Naive thymus-derived CD4-positive, alpha-beta T cell (primary cell): ENCODE measurements around the gene RPRD1B. TPM values are rescaled to one million over a fixed set of nuclear protein-coding genes. Genes with fewer than 3 reads are reported as not detected.

Source experiments
- ATAC-seq: fragments of 150-1000 bp; cut with Tn5 transposase; 2 replicates; pipeline ENCODE4 v1.10.0; 2021; ENCODE audit warnings: mild to moderate bottlenecking, moderate library complexity
- CTCF ChIA-PET: fragments of 350-600 bp; sonication (Branson Sonifier 250); formaldehyde crosslinking; loops from one replicate; lab custom pipeline; 2021; ENCODE audit warnings: antibody characterized with exemption; lab: Charles Lee
- POLR2A ChIA-PET: fragments of 350-600 bp; sonication (Branson Sonifier 250); formaldehyde crosslinking; loops from one replicate; lab custom pipeline; 2021; ENCODE audit warnings: antibody characterized with exemption, inconsistent platforms; lab: Charles Lee
- DNase-seq, 9 donors: peaks; one replicate each; pipeline versions ENCODE4 v3.0.0 to v3.0.0-alpha.2; 2020 to 2022; ENCODE audit warnings: mixed read lengths in 1 of 9
- H3K27ac ChIP-seq: one replicate; pipeline ENCODE4 v1.7.0; 2013; ENCODE audit warnings: mild to moderate bottlenecking, low read depth, low read length, moderate library complexity
- H3K27me3 ChIP-seq, 2 donors: one replicate each; pipeline ENCODE4 v1.7.0; 2013; ENCODE audit warnings: low read length in 2 of 2, mild to moderate bottlenecking in 2 of 2, moderate library complexity in 2 of 2; ENCODE audit not compliant: control insufficient read depth in 2 of 2, insufficient read depth in 2 of 2
- H3K36me3 ChIP-seq, 3 experiments: 1 replicate in 2 of 3; 2 replicates in 1 of 3; pipeline ENCODE4 v1.7.0; 2013; ENCODE audit warnings: low read length in 3 of 3, mild to moderate bottlenecking in 3 of 3, moderate library complexity in 1 of 3; ENCODE audit not compliant: insufficient read depth in 3 of 3, control insufficient read depth in 2 of 3
- H3K4me1 ChIP-seq, 2 donors: one replicate each; pipeline ENCODE4 v1.7.0; 2013; ENCODE audit warnings: low read length in 2 of 2, mild to moderate bottlenecking in 2 of 2, moderate library complexity in 1 of 2; ENCODE audit not compliant: control insufficient read depth in 2 of 2, insufficient read depth in 2 of 2
- H3K4me3 ChIP-seq: 2 replicates; pipeline ENCODE4 v1.7.0; 2013; ENCODE audit warnings: mild to moderate bottlenecking, low read length
- H3K9me3 ChIP-seq, 3 experiments: 1 replicate in 2 of 3; 2 replicates in 1 of 3; pipeline ENCODE4 v1.7.0; 2013; ENCODE audit warnings: low read length in 3 of 3; ENCODE audit not compliant: control insufficient read depth in 2 of 3
- H3K27ac Mint-ChIP-seq, 9 donors: one replicate each; pipeline ENCODE4 v1.8.0; 2020 to 2022; ENCODE audit warnings: mixed read lengths in 9 of 9, mild to moderate bottlenecking in 8 of 9, moderate library complexity in 5 of 9, inconsistent platforms in 2 of 9
- H3K27me3 Mint-ChIP-seq, 5 donors: one replicate each; pipeline ENCODE4 v1.8.0; 2021 to 2022; ENCODE audit warnings: mixed read lengths in 5 of 5, mild to moderate bottlenecking in 1 of 5
- H3K36me3 Mint-ChIP-seq, 5 donors: one replicate each; pipeline ENCODE4 v1.8.0; 2020 to 2022; ENCODE audit warnings: mixed read lengths in 5 of 5, mild to moderate bottlenecking in 3 of 5, inconsistent platforms in 1 of 5
- H3K4me1 Mint-ChIP-seq, 7 donors: one replicate each; pipeline ENCODE4 v1.8.0; 2020 to 2022; ENCODE audit warnings: mixed read lengths in 7 of 7, mild to moderate bottlenecking in 3 of 7, inconsistent platforms in 1 of 7
- H3K4me3 Mint-ChIP-seq, 10 donors: one replicate each; pipeline ENCODE4 v1.8.0; 2020 to 2022; ENCODE audit warnings: mild to moderate bottlenecking in 10 of 10, mixed read lengths in 10 of 10, moderate library complexity in 6 of 10, inconsistent platforms in 2 of 10
- H3K9me3 Mint-ChIP-seq, 11 donors: one replicate each; pipeline ENCODE4 v1.8.0; 2020 to 2022; ENCODE audit warnings: mixed read lengths in 11 of 11, mild to moderate bottlenecking in 4 of 11, inconsistent platforms in 1 of 11, moderate library complexity in 1 of 11
- intact Hi-C, 2 donors: fragments of 100-400 bp; cut with micrococcal nuclease; formaldehyde crosslinking; loops; one replicate each; pipeline ENCODE4 v1.15.1; 2023
- polyA plus RNA-seq, 2 donors: library from polyadenylated mRNA; unstranded; fragments of 300-500 nt; fragmentation: Illumina TruSeq; gene quantifications; one replicate each; pipeline ENCODE4 v1.2.3, GENCODE V29; 2021
- total RNA-seq, 6 experiments: library from RNA in 5 of 6; stranded (reverse) in 5 of 6; gene quantifications; 1 replicate in 5 of 6; 2 replicates in 1 of 6; pipeline ENCODE4 v1.2.3 and lab custom pipeline; 2021 to 2026

The RPRD1B gene
- total and polyA plus RNA-seq, 7 experiments from 2014 or later, result 3.4 to 49.1 (median 45.3) TPM

DNA sequence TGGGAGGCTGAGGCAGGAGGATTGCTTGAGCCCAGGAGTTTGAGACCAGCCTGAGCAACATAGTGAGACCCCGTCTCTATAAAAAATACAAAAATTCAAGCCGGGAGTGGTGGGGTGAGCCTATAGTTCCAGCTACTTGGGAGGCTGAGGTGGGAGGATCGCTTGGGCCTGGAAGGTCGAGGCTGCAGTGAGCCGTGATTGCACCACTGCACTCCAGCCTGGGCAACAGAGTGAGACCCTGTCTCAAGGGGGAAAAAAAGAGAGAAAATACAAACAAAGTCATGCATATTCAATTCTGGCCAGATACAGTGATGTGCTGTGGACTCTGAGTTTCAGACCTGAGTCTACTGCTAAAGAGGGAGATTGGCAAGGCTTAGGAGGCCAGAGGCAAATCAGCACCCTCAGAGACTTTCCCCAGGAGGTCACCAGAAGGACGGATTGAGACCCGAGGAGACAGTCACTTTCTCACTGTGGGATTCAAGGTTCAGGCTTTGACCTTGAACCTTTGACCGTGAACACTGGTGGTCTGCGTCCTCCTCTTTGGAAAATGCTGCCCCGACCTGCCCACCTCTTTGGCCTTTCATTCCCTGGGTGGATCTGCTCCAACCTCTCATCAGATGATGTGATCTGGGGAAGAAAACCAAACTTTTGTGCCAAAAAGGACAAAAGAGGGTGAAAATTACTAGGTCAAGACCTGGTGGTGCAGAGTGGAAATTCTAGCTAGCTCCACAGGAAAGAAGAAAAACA is 100.3 kb downstream of the RPRD1B start:
- peaks cover 0 to 5% (median 0%) of the 10 kb centered on the region in 5 donors for H3K27me3 Mint-ChIP-seq

DNA sequence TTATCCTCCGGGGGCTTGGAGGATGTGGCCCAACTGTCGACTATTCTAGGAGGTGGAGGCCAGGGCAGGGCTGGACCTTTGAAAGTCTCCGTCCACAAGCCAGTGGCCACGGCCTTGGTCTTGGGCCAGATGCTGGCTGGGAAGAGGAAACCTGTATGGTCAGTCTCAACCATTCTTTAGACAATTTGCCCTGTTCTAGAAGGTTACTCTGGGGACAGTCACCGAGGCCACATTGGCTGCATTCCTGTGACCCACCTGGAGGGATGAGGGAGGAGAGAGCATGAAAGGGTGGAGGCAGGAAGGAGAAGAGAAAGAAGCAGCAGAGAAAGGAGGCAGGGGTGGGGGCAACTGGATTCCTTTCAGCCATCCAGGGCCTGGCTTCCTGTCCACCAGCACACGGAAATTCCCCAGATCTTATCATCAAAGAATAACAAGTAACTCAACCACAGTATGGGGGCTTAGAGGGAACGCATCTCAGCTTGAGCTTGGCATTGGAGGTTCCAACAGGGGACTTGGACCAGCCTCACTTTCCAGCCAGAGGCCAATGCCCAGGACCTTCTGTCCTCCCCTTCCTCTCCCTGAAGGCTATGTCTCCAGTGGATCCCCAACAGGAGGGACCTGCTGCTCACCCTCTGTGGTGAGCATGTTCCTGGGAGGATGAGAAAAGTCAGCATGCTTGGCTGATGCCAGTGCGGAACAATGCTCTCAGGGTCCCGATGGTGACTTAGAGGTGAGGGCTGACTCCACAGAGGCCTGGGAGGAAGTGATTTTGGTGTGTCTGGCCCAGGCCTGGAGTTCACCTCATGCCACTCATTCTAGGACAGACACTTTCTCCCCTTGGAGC is 101.1 kb downstream of the RPRD1B start:
- peak overlapping the region in 1 of 9 donors; percentile 58 for H3K27ac Mint-ChIP-seq
- no peaks in the 10 kb centered on the region for H3K36me3 Mint-ChIP-seq
- no peaks in the 10 kb centered on the region for H3K36me3 ChIP-seq
- peaks cover 0 to 27% (median 5%) of the 10 kb centered on the region in 7 donors for H3K4me1 Mint-ChIP-seq
- ATAC-seq (no peak), DNase-seq (no peak)
- no peaks in the 10 kb centered on the region for H3K9me3 Mint-ChIP-seq
- H3K27me3 Mint-ChIP-seq, result peaks cover 0 to 5% (median 0%) of the 10 kb centered on the region in 5 donors
- ChIA-PET POLR2A (no interaction called here), CTCF (no interaction called here)
- H3K27ac ChIP-seq, result no peak overlapping the region
- peak overlapping the region in 1 of 10 donors; percentile 68 for H3K4me3 Mint-ChIP-seq
- H3K27me3 ChIP-seq, result no peaks in the 10 kb centered on the region
- no peaks in the 10 kb centered on the region for H3K4me1 ChIP-seq
- no peaks in the 10 kb centered on the region for H3K9me3 ChIP-seq
- no peak overlapping the region for H3K4me3 ChIP-seq
- intact Hi-C loops, result no loop called here

More for the DNA sequence above, 100.3 kb downstream of the RPRD1B start:
- Histone ChIP-seq H3K4me1 (no peaks in the 10 kb centered on the region), H3K4me3 (no peak overlapping the region), H3K36me3 (no peaks in the 10 kb centered on the region), H3K27me3 (no peaks in the 10 kb centered on the region), H3K27ac (no peak overlapping the region), H3K9me3 (no peaks in the 10 kb centered on the region)
- ATAC-seq (no peak), DNase-seq (no peak)
- intact Hi-C loops, result no loop called here
- Mint-ChIP-seq H3K9me3 (no peaks in the 10 kb centered on the region), H3K4me1 (peaks cover 0 to 27% (median 5%) of the 10 kb centered on the region in 7 donors), H3K27ac (peak overlapping the region in 2 of 9 donors; percentile 21 to 58), H3K36me3 (no peaks in the 10 kb centered on the region), H3K4me3 (peak overlapping the region in 1 of 10 donors; percentile 68)
- POLR2A ChIA-PET, result no interaction called here
- CTCF ChIA-PET, result no interaction called here

DNA sequence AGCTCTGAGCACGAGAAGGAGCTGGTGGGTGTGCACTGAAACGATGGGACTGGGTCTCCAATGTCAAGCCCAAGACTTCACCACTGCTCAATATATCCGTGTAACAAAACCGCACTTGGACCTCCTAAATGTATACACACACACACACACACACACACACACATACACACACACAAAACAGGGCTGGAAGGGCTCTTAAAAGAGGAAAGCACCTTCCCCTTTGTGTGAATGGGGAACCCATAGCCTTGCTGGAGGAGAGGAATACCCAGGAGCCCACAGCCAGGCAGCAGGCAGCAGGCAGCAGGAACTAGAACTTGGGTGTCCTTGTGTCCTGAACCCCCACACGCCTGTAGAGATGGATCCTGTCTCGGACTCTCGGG is 101.7 kb downstream of the RPRD1B start:
- Histone ChIP-seq H3K9me3 (no peaks in the 10 kb centered on the region), H3K4me1 (no peaks in the 10 kb centered on the region), H3K4me3 (no peak overlapping the region), H3K27ac (no peak overlapping the region), H3K36me3 (no peaks in the 10 kb centered on the region), H3K27me3 (no peaks in the 10 kb centered on the region)
- intact Hi-C loops, result no loop called here
- Mint-ChIP-seq H3K27ac (peak overlapping the region in 1 of 9 donors; percentile 58), H3K27me3 (peaks cover 0 to 5% (median 0%) of the 10 kb centered on the region in 5 donors), H3K36me3 (no peaks in the 10 kb centered on the region), H3K4me3 (no peak overlapping the region), H3K9me3 (no peaks in the 10 kb centered on the region), H3K4me1 (peaks cover 0 to 27% (median 5%) of the 10 kb centered on the region in 7 donors)
- CTCF ChIA-PET, result no interaction called here
- no peak for ATAC-seq
- DNase-seq, result no peak
- POLR2A ChIA-PET, result no interaction called here

DNA sequence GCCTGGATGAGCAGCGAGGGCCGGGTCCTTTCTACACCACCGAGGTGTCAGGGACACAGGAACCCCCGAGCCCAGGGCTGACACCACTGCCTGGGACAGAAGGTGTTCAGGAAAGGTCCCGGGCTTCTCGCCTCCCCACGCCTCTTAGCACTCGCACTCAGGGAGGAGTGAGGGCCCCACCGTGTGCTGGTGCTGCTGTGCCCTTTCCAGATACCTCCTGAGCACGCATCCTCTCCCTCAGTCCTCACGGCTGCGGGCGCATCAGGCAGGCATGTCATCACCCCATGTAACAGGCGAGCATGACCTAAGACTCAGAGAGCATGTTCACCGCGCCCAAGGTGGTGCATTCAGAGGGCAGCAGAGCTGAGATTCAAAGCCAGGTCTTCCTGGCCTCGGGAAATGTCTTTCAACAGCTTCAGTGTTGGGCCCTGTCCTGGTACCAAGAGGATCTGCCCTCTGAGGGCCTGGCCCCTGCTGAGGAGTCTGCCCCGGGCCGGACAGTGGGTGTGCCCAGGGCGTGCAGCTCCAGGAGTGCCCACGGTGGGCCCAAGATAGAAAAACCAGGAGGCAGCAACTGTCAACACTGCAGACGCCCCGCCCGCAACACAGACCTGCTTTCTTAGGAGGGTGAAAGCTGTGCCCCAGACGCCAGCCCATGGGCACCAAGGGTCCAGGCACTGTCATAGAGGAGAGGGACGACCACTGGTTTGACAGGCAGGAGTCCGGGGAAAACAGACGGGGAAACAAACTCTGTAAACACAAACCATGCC is 102.3 kb downstream of the RPRD1B start:
- Histone ChIP-seq H3K4me3 (no peak overlapping the region), H3K9me3 (no peaks in the 10 kb centered on the region), H3K36me3 (no peaks in the 10 kb centered on the region), H3K27me3 (no peaks in the 10 kb centered on the region), H3K27ac (no peak overlapping the region), H3K4me1 (no peaks in the 10 kb centered on the region)
- POLR2A ChIA-PET, result no interaction called here
- ATAC-seq, result no peak
- no peaks in the 10 kb centered on the region for H3K36me3 Mint-ChIP-seq
- H3K27me3 Mint-ChIP-seq, result no peaks in the 10 kb centered on the region
- no peaks in the 10 kb centered on the region for H3K9me3 Mint-ChIP-seq
- intact Hi-C loops, result no loop called here
- DNase-seq, result no peak
- CTCF ChIA-PET, result no interaction called here
- H3K4me1 Mint-ChIP-seq, result peaks cover 0 to 27% (median 5%) of the 10 kb centered on the region in 7 donors
- H3K27ac Mint-ChIP-seq, result no peak overlapping the region
- no peak overlapping the region for H3K4me3 Mint-ChIP-seq

DNA sequence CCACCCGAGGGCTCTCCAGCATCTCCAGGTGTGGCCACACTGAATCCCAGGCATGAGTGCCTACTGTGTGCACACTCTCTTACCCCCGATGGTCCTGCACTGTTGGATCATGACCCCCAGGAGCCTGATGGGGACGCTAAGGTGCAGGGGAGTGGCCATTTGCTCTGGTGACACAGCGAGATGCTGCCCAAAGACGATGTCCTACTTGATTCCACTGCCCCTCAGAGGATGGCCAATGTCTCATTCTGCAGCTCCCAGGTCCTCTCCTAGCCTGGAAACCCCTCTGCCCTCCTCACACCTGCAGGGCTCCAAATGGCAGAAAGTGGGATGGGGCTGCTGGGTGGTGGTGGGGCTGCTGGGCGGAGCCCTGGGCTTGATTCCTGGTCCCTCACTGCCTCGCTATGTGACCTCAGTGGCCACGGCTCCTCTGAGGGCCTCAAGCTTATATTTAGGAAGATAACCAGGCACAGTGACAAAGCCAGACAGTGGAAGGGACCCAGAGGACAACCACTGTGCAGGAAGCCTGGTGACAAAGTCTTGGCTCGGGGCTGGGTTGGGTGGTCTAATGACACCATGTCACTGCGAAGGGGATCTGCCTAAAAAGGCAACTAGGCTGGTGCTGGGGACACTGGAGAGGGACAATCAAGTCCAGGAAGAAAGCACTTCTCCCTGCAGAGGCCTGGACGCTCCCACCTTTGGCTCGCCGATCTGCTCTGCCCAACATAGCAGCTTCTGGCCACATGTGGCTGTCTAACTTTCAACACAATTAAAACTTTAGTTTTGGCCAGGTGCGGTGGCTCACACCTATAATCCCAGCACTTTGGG is 103.1 kb downstream of the RPRD1B start:
- H3K27me3 ChIP-seq, result no peaks in the 10 kb centered on the region
- Mint-ChIP-seq H3K36me3 (no peaks in the 10 kb centered on the region), H3K27ac (no peak overlapping the region), H3K4me3 (no peak overlapping the region), H3K9me3 (no peaks in the 10 kb centered on the region), H3K4me1 (peaks cover 0 to 27% (median 5%) of the 10 kb centered on the region in 7 donors), H3K27me3 (no peaks in the 10 kb centered on the region)
- H3K36me3 ChIP-seq, result no peaks in the 10 kb centered on the region
- no peak overlapping the region for H3K27ac ChIP-seq
- no peaks in the 10 kb centered on the region for H3K4me1 ChIP-seq
- no peak overlapping the region for H3K4me3 ChIP-seq
- no peak for DNase-seq
- H3K9me3 ChIP-seq, result no peaks in the 10 kb centered on the region
- POLR2A ChIA-PET, result no interaction called here
- CTCF ChIA-PET, result no interaction called here
- ATAC-seq, result no peak
- intact Hi-C loops, result no loop called here

DNA sequence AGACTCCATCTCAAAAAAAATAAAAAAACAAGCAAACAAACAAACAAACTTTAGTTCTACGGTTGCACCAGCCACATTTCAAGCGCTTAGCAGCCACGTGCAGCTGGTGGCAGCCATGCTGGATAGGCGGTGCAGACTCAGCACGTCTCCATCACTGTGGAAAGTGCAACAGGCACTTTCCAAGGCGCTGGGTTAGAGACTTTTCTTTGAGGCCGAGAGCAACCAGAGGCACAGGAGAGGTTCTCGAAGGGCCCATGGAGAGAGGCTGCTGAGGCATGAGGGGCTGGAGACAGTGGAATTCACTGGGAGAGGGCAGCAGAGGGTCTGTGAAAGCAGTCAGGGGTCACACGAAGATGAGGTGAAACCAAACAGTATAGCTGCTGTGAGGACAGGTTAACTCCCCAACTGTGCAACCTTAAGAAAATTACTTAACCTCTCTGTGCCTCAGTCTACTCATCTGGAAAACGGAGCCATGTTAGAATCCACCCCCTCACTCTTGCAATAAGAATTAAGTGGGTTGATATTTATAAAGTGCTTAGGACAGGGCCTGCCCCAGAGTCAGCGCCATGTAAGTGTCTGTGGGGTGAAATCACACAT is 104.0 kb downstream of the RPRD1B start:
- no peaks in the 10 kb centered on the region for H3K9me3 ChIP-seq
- H3K4me3 ChIP-seq, result no peak overlapping the region
- H3K27me3 ChIP-seq, result no peaks in the 10 kb centered on the region
- H3K36me3 ChIP-seq, result no peaks in the 10 kb centered on the region
- Mint-ChIP-seq H3K27ac (no peak overlapping the region), H3K36me3 (no peaks in the 10 kb centered on the region), H3K9me3 (no peaks in the 10 kb centered on the region), H3K4me1 (peaks cover 0 to 27% (median 5%) of the 10 kb centered on the region in 7 donors), H3K27me3 (no peaks in the 10 kb centered on the region), H3K4me3 (no peak overlapping the region)
- ATAC-seq (no peak), DNase-seq (no peak)
- POLR2A ChIA-PET, result no interaction called here
- intact Hi-C loops, result no loop called here
- CTCF ChIA-PET, result no interaction called here
- no peaks in the 10 kb centered on the region for H3K4me1 ChIP-seq
- H3K27ac ChIP-seq, result no peak overlapping the region
